H1 (cell line): ENCODE measurements around the gene MPV17L2. TPM values are rescaled to one million over a fixed set of nuclear protein-coding genes. Genes with fewer than 3 reads are reported as not detected.

Source experiments
- CTCF ChIA-PET: fragments of 300-600 bp; sonication (Branson Sonifier 250); formaldehyde crosslinking; loops from one replicate; lab custom pipeline; 2021; ENCODE audit not compliant: partially characterized antibody; lab: Charles Lee
- POLR2A ChIA-PET: fragments of 300-600 bp; sonication (Branson Sonifier 250); formaldehyde crosslinking; loops from one replicate; lab custom pipeline; 2021; ENCODE audit warnings: inconsistent platforms; ENCODE audit not compliant: partially characterized antibody; lab: Charles Lee
- DNase-seq, 2 experiments: peaks; one replicate each; pipeline versions ENCODE4 v3.0.0 to v3.0.0-alpha.2; 2010 to 2022; ENCODE audit warnings: low spot score in 2 of 2, low read depth in 1 of 2, mixed read lengths in 1 of 2
- FAIRE-seq: peaks from 2 replicates; lab custom pipeline; 2011; peaks lifted over from hg19 to GRCh38; lab: Jason Lieb, UNC
- H2AFZ ChIP-seq: 2 replicates; pipeline ENCODE4 v1.8.1; 2012; ENCODE audit warnings: low read length, inconsistent platforms
- H2AK5ac ChIP-seq: 2 replicates; pipeline ENCODE4 v1.6.1; 2013; ENCODE audit warnings: low read depth, low read length
- H2BK120ac ChIP-seq: replicated peaks from 2 replicates; pipeline ENCODE3; 2013; ENCODE audit warnings: low read depth, low read length, inconsistent platforms
- H2BK12ac ChIP-seq: 2 replicates; pipeline ENCODE4 v1.6.1; 2013; ENCODE audit warnings: low read depth, low read length
- H2BK15ac ChIP-seq: 2 replicates; pipeline ENCODE4 v1.6.1; 2013; ENCODE audit warnings: low read length
- H2BK20ac ChIP-seq: 2 replicates; pipeline ENCODE4 v1.6.1; 2013; ENCODE audit warnings: low read length
- H2BK5ac ChIP-seq: 2 replicates; pipeline ENCODE4 v1.6.1; 2013; ENCODE audit warnings: low read depth, low read length
- H3K14ac ChIP-seq: 2 replicates; pipeline ENCODE4 v1.6.1; 2013; ENCODE audit warnings: inconsistent platforms; ENCODE audit not compliant: insufficient read length
- H3K18ac ChIP-seq: 2 replicates; pipeline ENCODE4 v1.6.1; 2013; ENCODE audit warnings: low read length; ENCODE audit errors: extremely low read depth
- H3K23ac ChIP-seq: 2 replicates; pipeline ENCODE4 v1.6.1; 2013; ENCODE audit warnings: inconsistent platforms; ENCODE audit not compliant: insufficient read length
- H3K23me2 ChIP-seq: 2 replicates; pipeline ENCODE4 v1.6.1; 2013; ENCODE audit warnings: low read depth, low read length
- H3K27ac ChIP-seq: 2 replicates; pipeline ENCODE4 v1.6.1; 2011; ENCODE audit warnings: low read depth, low read length, inconsistent platforms
- H3K27me3 ChIP-seq, 4 experiments: replicated peaks in 1 of 4; 1 replicate in 1 of 4; 2 replicates in 3 of 4; pipeline versions ENCODE4 v1.6.1 to v1.8.1; 2011 to 2013; ENCODE audit warnings: low read length in 3 of 4, mild to moderate bottlenecking in 3 of 4, inconsistent platforms in 2 of 4, mixed read lengths in 2 of 4, moderate library complexity in 1 of 4; ENCODE audit not compliant: control insufficient read depth in 3 of 4, insufficient read depth in 3 of 4; ENCODE audit errors: extremely low read depth in 1 of 4
- H3K36me3 ChIP-seq, 4 experiments: 2 replicates each; pipeline versions ENCODE4 v1.6.1 to v1.8.1; 2011 to 2013; ENCODE audit warnings: mild to moderate bottlenecking in 4 of 4, low read length in 3 of 4, moderate library complexity in 2 of 4, control low read depth in 1 of 4, inconsistent platforms in 1 of 4; ENCODE audit not compliant: insufficient read depth in 4 of 4, control insufficient read depth in 2 of 4
- H3K4ac ChIP-seq: replicated peaks from 2 replicates; pipeline ENCODE3; 2013; ENCODE audit warnings: low read length, low read depth, mixed read lengths, inconsistent platforms; ENCODE audit not compliant: insufficient read length
- H3K4me1 ChIP-seq, 4 experiments: replicated peaks in 1 of 4; 1 replicate in 1 of 4; 2 replicates in 3 of 4; pipeline versions ENCODE4 v1.6.1 to v1.8.1; 2011 to 2013; ENCODE audit warnings: low read length in 3 of 4, inconsistent platforms in 2 of 4, mixed read lengths in 1 of 4; ENCODE audit not compliant: insufficient read depth in 4 of 4, control insufficient read depth in 3 of 4
- H3K4me2 ChIP-seq, 2 experiments: 2 replicates each; pipeline versions ENCODE4 v1.6.1 to v1.8.1; 2011 to 2013; ENCODE audit warnings: low read depth in 2 of 2, low read length in 2 of 2, control low read depth in 1 of 2, inconsistent platforms in 1 of 2, mild to moderate bottlenecking in 1 of 2; ENCODE audit not compliant: insufficient read depth in 1 of 2
- H3K4me3 ChIP-seq, 4 experiments: fragments of 200-600, 300-600 bp in 1 of 4; sonication (generic), shearing (Covaris generic), sonication (Bioruptor Twin) in 1 of 4; 2 replicates each; pipeline versions ENCODE4 v1.5.1 to v1.8.1; 2011 to 2016; ENCODE audit warnings: low read length in 4 of 4, low read depth in 3 of 4, control low read depth in 2 of 4, inconsistent platforms in 2 of 4, mild to moderate bottlenecking in 2 of 4, mixed read lengths in 1 of 4, moderate library complexity in 1 of 4; ENCODE audit not compliant: insufficient read depth in 2 of 4; ENCODE audit errors: extremely low read depth in 1 of 4
- H3K56ac ChIP-seq: replicated peaks from 2 replicates; pipeline ENCODE3; 2013; ENCODE audit warnings: low read depth, mild to moderate bottlenecking, mixed read lengths, low read length, inconsistent platforms; ENCODE audit not compliant: insufficient read length
- H3K79me1 ChIP-seq: 2 replicates; pipeline ENCODE4 v1.6.1; 2013; ENCODE audit warnings: low read depth, low read length, control low read depth
- H3K79me2 ChIP-seq, 2 experiments: 2 replicates each; pipeline versions ENCODE4 v1.6.1 to v1.8.1; 2012 to 2013; ENCODE audit warnings: low read length in 2 of 2, mild to moderate bottlenecking in 2 of 2, inconsistent platforms in 1 of 2; ENCODE audit not compliant: insufficient read depth in 2 of 2, control insufficient read depth in 1 of 2
- H3K9ac ChIP-seq, 4 experiments: replicated peaks in 1 of 4; 1 replicate in 1 of 4; 2 replicates in 3 of 4; pipeline versions ENCODE4 v1.6.1 to v1.8.1; 2011 to 2013; ENCODE audit warnings: low read depth in 3 of 4, low read length in 3 of 4, control low read depth in 2 of 4, mild to moderate bottlenecking in 2 of 4, moderate library complexity in 2 of 4, inconsistent platforms in 1 of 4; ENCODE audit errors: extremely low read depth in 1 of 4
- H3K9me3 ChIP-seq, 2 experiments: 2 replicates each; pipeline versions ENCODE4 v1.6.1 to v1.8.1; 2012 to 2013; ENCODE audit warnings: mild to moderate bottlenecking in 2 of 2, moderate library complexity in 2 of 2, control low read depth in 1 of 2, inconsistent platforms in 1 of 2, low read depth in 1 of 2, low read length in 1 of 2, mixed read lengths in 1 of 2; ENCODE audit not compliant: insufficient read depth in 2 of 2
- H4K20me1 ChIP-seq, 2 experiments: replicated peaks in 1 of 2; 2 replicates each; pipeline versions ENCODE3 to v1.8.1; 2011 to 2013; ENCODE audit warnings: inconsistent platforms in 2 of 2, low read length in 2 of 2, mild to moderate bottlenecking in 1 of 2; ENCODE audit not compliant: insufficient read depth in 2 of 2, control insufficient read depth in 1 of 2
- H4K5ac ChIP-seq: 2 replicates; pipeline ENCODE4 v1.6.1; 2013; ENCODE audit warnings: low read length, low read depth, mixed read lengths, inconsistent platforms; ENCODE audit not compliant: insufficient read length
- H4K8ac ChIP-seq: 2 replicates; pipeline ENCODE4 v1.8.0; 2013; ENCODE audit warnings: mild to moderate bottlenecking, moderate library complexity, low read length, inconsistent platforms; ENCODE audit not compliant: insufficient read depth; ENCODE audit errors: extremely low read depth
- H4K91ac ChIP-seq: replicated peaks from 2 replicates; pipeline ENCODE3; 2013; ENCODE audit warnings: low read length, mixed read lengths, inconsistent platforms; ENCODE audit not compliant: insufficient read length
- CBX5 ChIP-seq: fragments of 300-800, 300-1000 bp; sonication (generic); IDR thresholded peaks from 2 replicates; pipeline ENCODE4 v1.7.1; 2016; ENCODE audit warnings: antibody characterized with exemption, low read length, low read depth
- CHD2 ChIP-seq: IDR thresholded peaks from 2 replicates; pipeline ENCODE4 v1.6.1; 2012; ENCODE audit warnings: low read length, improper control_type of control experiment
- CREB1 ChIP-seq: IDR thresholded peaks from 2 replicates; pipeline ENCODE4 v1.6.1; 2012; ENCODE audit warnings: inconsistent platforms
- EP300 ChIP-seq, 2 experiments: IDR thresholded peaks; 1 replicate in 1 of 2; 2 replicates in 1 of 2; pipeline ENCODE4 v1.6.1; 2011 to 2012; ENCODE audit warnings: low read depth in 2 of 2, low read length in 2 of 2, mild to moderate bottlenecking in 2 of 2, borderline replicate concordance in 1 of 2, inconsistent platforms in 1 of 2, moderate library complexity in 1 of 2
- JUND ChIP-seq: IDR thresholded peaks from 2 replicates; pipeline ENCODE4 v1.6.1; 2011; ENCODE audit warnings: mild to moderate bottlenecking, improper control_type of control experiment, low read length
- MAFK ChIP-seq: IDR thresholded peaks from 2 replicates; pipeline ENCODE4 v1.6.1; 2012; ENCODE audit warnings: low read depth, mild to moderate bottlenecking, improper control_type of control experiment, low read length
- PHF8 ChIP-seq: fragments of 200-600 bp; sonication (generic); conservative IDR thresholded peaks from 2 replicates; pipeline ENCODE4 v1.7.1; 2012; ENCODE audit warnings: low read depth, mild to moderate bottlenecking, inconsistent platforms, low read length, moderate library complexity
- RAD21 ChIP-seq, 2 experiments: IDR thresholded peaks in 1 of 2; conservative IDR thresholded peaks in 1 of 2; 2 replicates each; pipeline ENCODE4 v1.6.1; 2011; ENCODE audit warnings: low read depth in 2 of 2, low read length in 2 of 2, improper control_type of control experiment in 1 of 2, inconsistent platforms in 1 of 2, mild to moderate bottlenecking in 1 of 2, moderate library complexity in 1 of 2
- RXRA ChIP-seq: IDR thresholded peaks from 2 replicates; pipeline ENCODE4 v1.6.1; 2011; ENCODE audit warnings: low read depth, mild to moderate bottlenecking, low read length, moderate library complexity; ENCODE audit not compliant: insufficient read depth
- SIN3A ChIP-seq, 2 experiments: IDR thresholded peaks in 1 of 2; conservative IDR thresholded peaks in 1 of 2; 2 replicates each; pipeline ENCODE4 v1.6.1; 2011 to 2012; ENCODE audit warnings: low read length in 2 of 2, improper control_type of control experiment in 1 of 2, low read depth in 1 of 2, mild to moderate bottlenecking in 1 of 2
- SIX5 ChIP-seq: IDR thresholded peaks from 2 replicates; pipeline ENCODE4 v1.6.1; 2011; ENCODE audit warnings: mild to moderate bottlenecking, low read depth, low read length
- SP4 ChIP-seq: IDR thresholded peaks from 2 replicates; pipeline ENCODE4 v1.6.1; 2012; ENCODE audit warnings: low read length, inconsistent platforms
- SUZ12 ChIP-seq: fragments of 200-600 bp; sonication (generic); IDR thresholded peaks from 2 replicates; pipeline ENCODE4 v1.6.1; 2012; ENCODE audit warnings: mild to moderate bottlenecking, inconsistent platforms, low read length, moderate library complexity, mixed read lengths
- TAF7 ChIP-seq: optimal IDR thresholded peaks from 2 replicates; pipeline ENCODE3; 2011; ENCODE audit warnings: low read depth, mild to moderate bottlenecking, inconsistent platforms, low read length, moderate library complexity, borderline replicate concordance
- WGBS, 2 experiments: shearing (Covaris generic) in 1 of 2; methylation state at CpG; one replicate each; pipeline versions ENCODE4 v1.1.6 to v1.1.7; 2013 to 2015; ENCODE audit warnings: low lambda C conversion rate in 2 of 2, mixed read lengths in 2 of 2, inconsistent platforms in 1 of 2, low coverage in 1 of 2, missing lambda C conversion rate in 1 of 2; ENCODE audit not compliant: insufficient replicate concordance in 2 of 2, insufficient coverage in 1 of 2, insufficient read length in 1 of 2; ENCODE audit errors: extremely low coverage in 1 of 2, missing lambda C conversion rate in 1 of 2; 5-methylcytosine and 5-hydroxymethylcytosine counted together
- polyA plus RNA-seq, 7 experiments: library from polyadenylated mRNA; depleted of rRNA in 3 of 7; stranded (reverse) in 5 of 7; unstranded in 2 of 7; fragments of >200 nt in 5 of 7; fragments of 200-250 nt in 2 of 7; gene quantifications; 1 replicate in 5 of 7; 2 replicates in 1 of 7; 4 replicates in 1 of 7; pipeline versions ENCODE4 v1.2.1 to v1.2.3, GENCODE V29; 2011 to 2013; ENCODE audit warnings: missing spikeins in 2 of 7, mixed read lengths in 2 of 7
- total RNA-seq: library from RNA; stranded (reverse); fragmentation: NEBNext Ultra II Directional; extraction: Animal tissue kit (Norgen Biotek cat#: 25700); gene quantifications from 2 replicates; pipeline ENCODE4 v1.2.1, GENCODE V29; 2021

The MPV17L2 gene
- total and polyA plus RNA-seq, 2 of the 8 experiments (the other 6 are each of a cell fraction or from before 2014, with no cell fraction given): 24.2 to 82.6 TPM

DNA sequence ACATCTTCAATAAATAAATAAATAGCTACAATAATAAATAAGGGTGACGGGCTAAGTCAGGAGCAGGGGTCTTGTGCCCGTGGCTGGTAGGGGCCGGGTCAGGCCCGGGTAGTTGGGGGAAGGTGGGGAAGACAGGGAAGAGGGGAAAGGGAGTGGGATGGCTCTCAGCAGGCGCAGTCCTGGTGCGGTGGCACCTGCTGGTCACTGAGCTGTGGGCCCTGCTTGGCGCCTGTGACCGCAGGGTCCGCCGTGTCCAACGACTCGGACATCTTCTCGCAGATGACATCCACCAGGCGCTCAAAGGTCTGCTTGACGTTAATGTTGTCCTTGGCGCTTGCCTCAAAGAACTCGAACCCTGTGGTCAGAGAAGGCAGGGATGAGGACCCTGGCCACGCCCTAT is 4.3 kb downstream of the MPV17L2 start:
- ChIA-PET CTCF (interaction anchor here (0.6 to 2.1 kb wide), 2 partner anchors 14 to 57 kb away, joined by 3 to 8 read pairs; a partner anchor contains a TSS), POLR2A (no interaction called here)
- H3K4me1 ChIP-seq: peaks cover 0 to 12% (median 8%) of the 10 kb centered on the region in 4 experiments; a peak in 6 of 7 replicates
- H3K27me3 ChIP-seq: no peaks in the 10 kb centered on the region
- no peak for FAIRE-seq
- H2AFZ ChIP-seq: no peak overlapping the region
- H3K27ac ChIP-seq: no peak overlapping the region
- no peak overlapping the region for H2AK5ac ChIP-seq
- H3K23ac ChIP-seq: no peak overlapping the region
- H4K91ac ChIP-seq: no peak overlapping the region
- no peak overlapping the region for H3K4ac ChIP-seq
- H4K8ac ChIP-seq: no peak overlapping the region
- no peaks in the 10 kb centered on the region for H3K9me3 ChIP-seq
- H3K56ac ChIP-seq: no peak overlapping the region
- 92% methylated on average over 16 of the region's 18 CpGs; no CpG with 5 or more reads in 1 of the 2 experiments for WGBS, 2 experiments
- peaks cover 0 to 7% of the 10 kb centered on the region in 2 experiments; a peak in 1 of 4 replicates for H3K79me2 ChIP-seq
- peaks cover 3 to 25% of the 10 kb centered on the region in 2 experiments for H4K20me1 ChIP-seq
- H2BK15ac ChIP-seq: no peak overlapping the region
- DNase-seq: no peak
- H4K5ac ChIP-seq: no peak overlapping the region
- H2BK20ac ChIP-seq: no peak overlapping the region
- no peak overlapping the region for H2BK5ac ChIP-seq
- no peak overlapping the region for H3K4me2 ChIP-seq
- no peak overlapping the region for H2BK120ac ChIP-seq
- no peak overlapping the region for H2BK12ac ChIP-seq
- no peak overlapping the region for H3K4me3 ChIP-seq
- peaks cover 6% of the 10 kb centered on the region; the same call in 1 of the 2 replicates for H3K79me1 ChIP-seq
- H3K36me3 ChIP-seq: peaks cover 11 to 26% (median 12%) of the 10 kb centered on the region in 4 experiments; a peak in 7 of 8 replicates
- no peak overlapping the region for H3K18ac ChIP-seq
- H3K23me2 ChIP-seq: peaks cover 8% of the 10 kb centered on the region
- H3K14ac ChIP-seq: no peak overlapping the region
- H3K9ac ChIP-seq: no peak overlapping the region
- TF ChIP-seq RXRA (no peak), PHF8 (no peak), SIX5 (no peak), RAD21 (IDR thresholded peaks at IDR 0.05 in 1 of 2, conservative IDR thresholded peaks at IDR 0.05 in 1 of 2; ENCODE audit: low read depth in 2 of 2, low read length in 2 of 2) (no peak), TAF7 (no peak), SP4 (no peak), EP300 (IDR thresholded peaks at IDR 0.05; ENCODE audit: borderline replicate concordance in 1 of 2, low read depth in 2 of 2, low read length in 2 of 2) (no peak), CHD2 (no peak), CBX5 (no peak), MAFK (no peak), SIN3A (conservative IDR thresholded peaks at IDR 0.05 in 1 of 2, IDR thresholded peaks at IDR 0.05 in 1 of 2; ENCODE audit: low read depth in 1 of 2, low read length in 2 of 2) (no peak), CREB1 (no peak), SUZ12 (no peak), JUND (no peak)
